ENCODE data around the gene TMEM72.

The TMEM72 gene

DNA sequence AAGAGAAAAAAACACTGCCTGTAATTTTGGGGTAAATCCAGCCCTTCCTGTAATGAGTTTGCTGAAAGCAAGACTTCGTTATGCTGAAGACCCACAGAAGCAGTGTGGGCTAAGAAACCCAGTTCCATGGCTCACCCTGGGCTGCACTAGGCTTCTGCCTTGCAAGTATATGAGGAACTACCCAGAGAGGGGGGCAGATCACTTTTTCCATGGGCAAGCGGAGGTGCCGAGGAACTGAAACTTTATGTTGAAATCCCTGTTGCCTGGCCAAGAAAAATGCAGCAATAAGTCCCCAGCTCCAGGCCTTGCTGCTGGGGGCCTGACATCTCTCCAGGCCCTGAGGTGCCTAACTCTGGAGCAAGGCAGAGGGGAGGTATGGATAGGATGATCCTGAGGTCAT is 57.0 kb downstream of the TMEM72 start:
- DNase-seq (ENCODE audit: low read depth): no peak

DNA sequence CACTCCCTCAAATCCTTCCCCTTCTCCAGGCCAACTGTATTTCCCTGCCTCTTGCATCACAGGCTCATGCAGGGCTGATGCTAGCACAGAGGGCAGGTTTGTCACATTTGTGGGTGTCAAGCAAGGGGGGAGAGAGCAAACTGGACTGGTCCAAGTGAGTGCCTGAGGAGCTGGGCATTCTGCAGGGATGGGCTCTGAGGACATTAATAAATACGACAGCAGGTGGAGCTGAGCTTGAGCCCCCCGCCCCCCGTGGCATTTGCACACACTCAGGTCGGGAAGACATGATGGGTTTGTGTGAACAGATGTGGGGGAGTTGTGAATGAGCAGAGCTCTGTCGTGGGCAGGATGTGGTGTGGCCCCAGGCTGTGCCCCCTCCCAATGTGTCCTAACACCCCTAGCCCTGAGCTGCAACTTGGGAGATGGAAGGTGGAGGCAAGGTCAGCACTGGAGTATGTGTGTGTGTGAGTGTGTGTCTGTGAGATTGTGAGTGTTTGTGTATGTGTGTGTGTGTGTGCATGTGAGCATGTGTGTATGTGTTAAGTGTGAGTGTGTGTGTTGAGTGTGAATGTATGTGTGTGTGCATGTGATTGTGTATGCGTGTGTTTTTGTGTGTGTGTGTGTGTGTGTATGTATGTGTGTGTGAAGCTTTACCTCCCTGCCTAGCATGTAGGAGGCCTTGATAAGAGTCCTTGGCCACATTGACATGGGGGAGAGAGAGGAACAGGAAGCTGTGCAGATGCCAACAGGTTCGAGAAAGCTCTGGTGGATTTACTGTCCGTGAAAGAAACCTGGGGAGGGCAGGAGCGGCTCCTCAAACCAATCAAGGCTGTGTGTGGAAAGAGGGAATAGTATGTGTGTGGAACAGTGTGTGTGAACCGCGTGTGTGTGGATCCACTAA is 57.6 kb downstream of the TMEM72 start:
- DNase-seq (ENCODE audit: low read depth): no peak

DNA sequence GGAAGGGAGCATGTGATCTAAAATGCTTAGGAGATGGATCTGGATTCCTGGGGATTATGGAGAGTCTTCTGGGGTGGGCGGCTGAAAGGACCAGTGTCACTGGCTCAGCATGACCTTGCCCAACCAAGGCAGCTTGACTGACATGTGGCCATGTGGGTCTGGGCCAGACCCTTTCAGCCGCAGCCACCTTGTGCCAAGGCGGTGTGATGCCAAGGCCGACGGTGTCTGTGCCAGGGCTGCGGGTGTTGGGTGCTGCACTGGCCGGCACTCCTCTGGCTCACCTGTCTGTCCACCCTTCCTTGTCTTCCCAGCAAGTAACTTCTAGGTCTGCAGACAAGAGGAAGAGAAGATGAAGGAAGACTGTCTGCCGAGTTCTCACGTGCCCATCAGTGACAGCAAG is 58.7 kb downstream of the TMEM72 start:
- no peak for DNase-seq (ENCODE audit: low read depth)

DNA sequence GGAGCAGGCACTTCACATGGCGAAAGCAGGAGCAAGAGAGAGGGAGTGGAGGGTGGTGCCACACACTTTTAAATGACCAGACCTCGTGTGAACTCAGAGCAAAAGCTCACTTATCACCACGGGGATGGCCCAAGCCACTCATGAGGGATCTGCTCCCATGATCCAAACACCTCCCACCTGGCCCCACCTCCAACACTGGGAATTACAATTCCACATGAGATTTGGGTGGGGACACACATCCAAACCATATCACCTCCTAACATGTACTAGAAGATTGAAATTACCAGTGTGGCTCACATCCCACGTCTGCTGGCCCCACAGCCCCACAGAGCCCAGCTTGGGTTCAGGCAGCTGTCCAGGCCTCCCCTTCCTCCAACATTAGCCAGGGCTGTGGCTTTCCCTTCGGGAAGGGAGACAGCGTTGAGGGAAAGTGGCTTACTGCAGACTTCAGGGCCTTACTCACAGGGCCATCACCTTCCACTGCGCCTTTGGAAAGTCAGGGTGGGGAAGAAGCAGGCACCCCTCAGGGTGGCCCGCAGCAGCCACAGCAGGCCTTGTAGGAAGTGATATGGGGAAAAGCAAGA is 59.8 kb downstream of the TMEM72 start:
- no peak for DNase-seq (ENCODE audit: low read depth)

DNA sequence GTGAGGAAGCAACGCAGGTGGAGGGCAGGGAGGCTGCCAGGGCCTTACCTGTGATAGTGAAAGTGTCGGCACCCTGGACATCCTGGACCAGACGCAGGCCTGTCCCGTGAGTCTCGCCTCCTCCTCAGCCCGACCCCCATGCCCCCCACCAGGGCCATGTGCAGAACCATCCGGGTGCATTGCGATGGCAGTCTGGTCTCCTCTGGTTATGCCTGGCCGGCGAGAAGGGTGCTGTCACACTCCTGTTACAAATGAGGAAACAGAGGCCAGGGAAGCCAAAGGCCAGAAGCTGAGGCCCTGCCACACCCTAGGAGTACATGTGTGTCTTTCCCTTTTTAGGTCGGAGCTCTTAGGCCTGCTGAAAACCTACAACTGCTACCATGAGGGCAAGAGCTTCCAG is 60.3 kb downstream of the TMEM72 start:
- no peak for DNase-seq (ENCODE audit: low read depth)

DNA sequence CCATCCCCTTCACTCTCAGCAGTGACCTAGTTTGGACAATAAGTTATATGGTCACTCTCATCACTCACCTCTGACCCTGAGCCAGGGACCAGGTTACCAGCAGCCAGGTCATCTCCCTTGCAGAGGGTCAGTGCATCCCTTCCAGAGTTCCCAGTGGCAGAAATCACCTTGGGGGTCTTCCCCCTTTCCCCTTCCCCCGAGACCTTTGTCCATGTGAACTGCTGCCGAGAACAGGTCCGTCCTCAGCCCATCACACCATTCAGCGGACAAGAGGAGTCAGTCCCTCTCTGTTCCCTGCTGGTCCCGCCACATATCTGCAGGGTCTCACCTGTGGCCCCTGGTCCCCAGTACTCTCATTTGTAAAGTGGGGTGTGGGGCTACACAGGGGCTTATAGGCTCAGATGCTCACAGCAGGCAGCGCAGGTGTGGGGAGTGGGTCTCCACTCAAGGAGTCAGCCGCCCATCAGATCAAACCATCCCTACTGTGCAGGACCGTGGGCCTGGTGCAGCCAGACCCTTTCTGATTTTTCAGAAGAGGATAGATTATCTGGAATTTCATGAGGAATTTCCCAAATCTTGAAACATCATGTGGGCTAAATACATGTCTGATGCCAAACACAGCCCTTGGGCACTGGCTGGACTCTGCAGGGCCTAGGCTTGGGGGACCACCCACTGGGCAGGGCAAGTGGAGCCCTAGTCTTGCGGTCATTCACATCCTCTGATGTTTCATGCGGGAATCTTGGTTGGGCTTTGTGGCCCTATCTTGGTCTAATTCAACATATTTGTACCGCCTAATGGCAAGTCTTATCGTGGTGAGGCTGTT is 61.0 kb downstream of the TMEM72 start:
- DNase-seq (ENCODE audit: low read depth): no peak

DNA sequence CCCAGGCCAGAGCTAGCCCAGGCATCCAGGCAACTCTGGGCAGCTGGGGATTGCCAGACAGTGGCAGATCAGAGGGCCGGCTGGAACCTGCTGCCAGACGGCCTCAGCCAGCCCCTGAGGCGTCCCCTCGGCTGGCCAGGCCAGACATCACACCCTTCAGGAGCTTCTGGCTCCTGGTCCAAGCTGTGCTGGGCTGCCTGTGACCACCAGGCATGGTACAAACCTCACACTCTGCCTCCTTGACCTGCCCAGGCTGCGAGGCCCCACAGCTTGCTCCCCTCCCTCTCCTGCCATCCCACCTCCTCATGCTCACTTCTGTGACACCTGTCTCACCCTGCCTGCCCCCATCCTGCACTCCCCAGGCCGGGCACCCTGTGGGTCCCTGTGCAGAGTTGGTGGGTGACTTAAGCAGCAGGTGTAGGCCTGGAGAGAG is 61.8 kb downstream of the TMEM72 start:
- DNase-seq (ENCODE audit: low read depth): no peak

DNA sequence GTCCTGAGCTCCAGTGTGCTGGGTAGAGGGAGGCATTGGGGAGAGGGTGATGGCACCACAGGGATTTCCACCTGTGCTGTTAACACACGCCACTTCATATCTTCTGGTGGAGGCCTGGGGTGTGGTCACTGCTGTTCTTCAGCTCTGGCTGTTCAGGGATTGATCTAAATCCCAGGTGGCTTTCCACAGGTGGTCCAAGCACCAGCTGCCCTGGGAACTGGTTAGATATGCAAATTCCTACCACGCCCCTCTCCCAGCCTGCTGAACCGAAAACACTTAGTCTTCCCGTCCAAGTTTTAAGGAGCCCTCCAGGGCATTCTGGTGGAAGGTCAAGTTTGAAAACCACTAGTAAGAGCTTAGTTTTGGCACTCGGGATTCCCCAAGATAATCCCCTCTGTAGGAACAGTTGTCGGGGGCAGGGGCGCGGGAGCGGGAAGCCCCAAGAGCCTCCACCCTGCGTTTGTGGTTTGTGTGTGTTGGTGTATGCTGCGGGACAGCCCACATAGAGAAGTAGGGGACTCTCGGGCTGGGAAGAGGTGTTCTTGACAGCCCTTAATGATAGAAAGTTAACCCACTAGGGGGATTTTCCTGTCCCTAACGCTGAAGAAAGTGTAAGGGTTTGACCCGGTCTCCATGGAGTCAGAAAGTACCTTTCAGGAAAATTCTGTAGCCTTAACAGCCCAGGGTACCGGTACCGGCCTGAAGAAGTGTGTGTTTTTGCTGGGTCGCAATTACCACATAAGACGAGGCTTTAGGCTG is 62.4 kb downstream of the TMEM72 start:
- no peak for DNase-seq (ENCODE audit: low read depth)

DNA sequence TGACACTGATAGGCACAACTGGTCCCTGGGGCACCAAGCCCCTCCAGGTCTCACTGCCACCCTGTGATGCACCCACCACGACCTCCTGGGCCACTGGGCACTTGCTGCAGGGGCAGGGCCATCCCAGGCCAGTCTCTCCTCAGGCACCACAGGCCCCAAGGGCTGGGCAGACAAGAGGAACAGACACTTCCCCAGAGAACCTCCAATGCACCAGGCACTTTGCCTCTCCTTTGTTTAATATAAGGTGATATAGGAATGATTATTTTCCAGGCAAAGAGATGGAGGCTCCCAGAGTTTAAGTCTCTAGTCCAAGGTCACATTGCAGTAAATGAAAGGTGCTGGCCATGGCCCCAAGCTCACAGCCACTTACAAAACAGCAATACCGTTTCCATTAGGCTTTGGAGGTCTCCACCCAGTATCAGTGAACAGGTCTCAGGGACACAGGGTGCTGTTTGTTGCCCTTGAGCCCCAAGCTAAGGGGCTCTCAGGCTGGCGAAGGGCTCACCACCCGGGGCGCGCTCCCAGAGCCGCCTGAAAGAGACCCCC is 63.0 kb downstream of the TMEM72 start:
- DNase-seq (ENCODE audit: low read depth): no peak

DNA sequence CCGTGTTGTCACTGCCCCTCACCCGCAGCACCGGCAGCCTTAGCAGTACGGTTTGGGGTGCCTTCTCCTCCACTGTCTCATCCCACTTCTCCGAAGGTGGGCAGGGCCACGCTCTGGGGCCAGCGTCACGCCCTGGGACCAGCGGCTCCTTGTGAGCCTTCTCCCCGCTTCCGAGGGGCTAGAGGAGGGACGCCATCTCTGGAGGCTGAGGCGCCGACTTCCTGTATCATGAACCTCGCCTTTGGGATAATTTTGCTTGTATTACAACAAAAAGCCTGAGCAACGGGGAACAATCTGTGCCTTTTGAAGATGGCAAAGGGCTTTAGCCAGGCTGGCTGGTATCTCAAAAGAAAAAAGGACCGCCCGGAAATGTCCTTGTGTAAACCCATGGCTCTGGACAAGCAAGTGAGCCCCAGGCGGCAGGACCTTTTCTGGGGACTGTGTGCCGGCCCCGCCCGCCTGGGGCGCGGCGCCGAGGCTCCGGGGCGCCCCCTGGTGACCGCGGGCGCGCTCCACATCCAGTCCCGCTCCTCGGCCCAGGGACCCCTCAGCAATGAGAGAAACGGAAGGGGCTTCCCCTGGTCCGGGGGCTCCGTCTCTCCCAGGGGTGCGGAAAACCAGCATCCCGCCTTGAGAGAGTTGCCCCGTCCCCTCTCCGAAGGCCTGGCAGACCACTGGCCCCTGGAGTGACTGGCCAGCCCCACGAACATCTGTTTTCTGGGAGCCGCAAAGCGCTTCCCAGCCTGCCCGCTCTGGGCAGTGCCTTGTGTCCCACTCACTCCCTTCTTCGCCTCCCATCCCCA is 63.7 kb downstream of the TMEM72 start:
- no peak for DNase-seq (ENCODE audit: low read depth)

DNA sequence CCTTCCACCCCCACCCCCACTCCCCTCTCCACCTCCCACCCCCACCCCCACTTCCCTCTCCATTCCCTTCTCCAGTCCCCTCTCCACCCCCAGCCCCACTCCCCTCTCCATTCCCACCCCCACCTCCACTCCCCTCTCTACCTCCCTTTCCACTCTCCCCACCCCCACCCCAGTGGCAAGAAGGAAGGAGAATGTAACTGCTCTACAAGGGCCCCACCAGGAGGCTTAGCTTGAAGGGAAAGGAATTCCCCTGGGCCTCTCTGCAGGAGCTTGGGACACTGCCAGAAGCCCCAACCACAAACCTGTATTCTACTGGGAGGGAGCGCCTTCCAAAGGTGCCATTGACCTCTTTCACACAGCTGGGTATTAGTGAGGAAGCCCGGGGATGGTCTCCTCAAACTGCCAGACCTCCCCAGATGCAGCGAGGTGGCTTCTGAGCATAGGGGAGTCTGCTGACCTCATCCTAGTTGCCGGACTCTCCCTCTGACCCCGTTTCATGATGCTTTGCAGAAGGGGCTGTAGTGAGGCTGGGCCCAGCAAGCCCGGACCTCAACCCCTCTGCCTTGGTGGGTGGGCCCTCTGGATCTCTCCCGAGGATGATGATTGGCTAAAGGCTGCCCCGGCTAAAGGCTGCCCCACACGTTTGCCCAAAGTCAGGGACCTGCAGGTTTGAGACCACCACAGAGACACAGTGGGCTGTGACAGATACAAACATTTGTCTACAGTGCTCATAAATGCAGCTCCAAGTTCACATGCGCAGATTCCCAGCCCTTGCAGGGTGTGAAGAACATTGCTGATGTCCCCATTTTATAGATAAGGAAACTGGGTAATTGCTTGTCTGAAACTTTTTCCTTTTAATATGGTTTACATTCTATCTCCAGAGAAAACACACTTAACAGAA is 64.5 kb downstream of the TMEM72 start:
- no peak for DNase-seq (ENCODE audit: low read depth)

DNA sequence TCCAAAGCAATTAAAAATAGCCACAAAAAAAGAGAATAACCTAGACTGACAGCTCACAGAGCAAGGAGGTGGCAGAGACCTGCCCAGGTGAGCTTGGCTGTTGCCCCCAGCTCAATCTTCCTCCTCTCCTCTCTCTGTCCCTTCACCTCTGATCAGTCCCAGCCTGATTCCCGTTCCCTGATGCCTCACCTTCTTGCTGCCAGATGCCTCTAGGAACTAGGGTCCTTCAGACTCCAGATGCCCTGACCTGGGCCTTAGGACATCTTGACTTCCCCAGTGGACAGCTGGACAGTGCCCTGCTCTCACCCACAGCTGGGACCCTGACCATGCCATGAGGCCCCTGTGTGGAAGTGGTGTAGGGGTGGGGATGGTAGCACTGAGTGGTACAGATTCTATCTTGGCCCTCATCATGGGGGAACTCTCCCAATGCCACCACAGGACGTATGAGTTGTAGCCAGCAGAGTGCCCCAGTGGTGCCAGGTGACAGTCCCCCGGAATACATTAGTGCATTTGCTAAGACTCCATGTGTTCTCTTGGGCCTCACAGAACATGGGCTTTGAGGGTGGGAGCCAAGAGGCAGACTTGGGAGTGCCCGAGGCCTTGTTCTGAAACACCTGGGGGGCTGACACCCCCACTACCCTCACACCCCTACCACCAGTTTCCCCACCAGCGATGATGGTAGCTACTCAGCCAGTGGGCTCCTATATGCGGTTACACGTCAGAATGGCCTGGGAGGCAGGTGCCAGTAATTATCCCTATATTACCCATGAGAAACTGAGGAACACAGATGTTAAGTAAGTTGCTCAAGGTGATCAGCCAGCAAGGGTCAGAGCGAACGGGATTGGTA is 65.4 kb downstream of the TMEM72 start:
- DNase-seq (ENCODE audit: low read depth): no peak

DNA sequence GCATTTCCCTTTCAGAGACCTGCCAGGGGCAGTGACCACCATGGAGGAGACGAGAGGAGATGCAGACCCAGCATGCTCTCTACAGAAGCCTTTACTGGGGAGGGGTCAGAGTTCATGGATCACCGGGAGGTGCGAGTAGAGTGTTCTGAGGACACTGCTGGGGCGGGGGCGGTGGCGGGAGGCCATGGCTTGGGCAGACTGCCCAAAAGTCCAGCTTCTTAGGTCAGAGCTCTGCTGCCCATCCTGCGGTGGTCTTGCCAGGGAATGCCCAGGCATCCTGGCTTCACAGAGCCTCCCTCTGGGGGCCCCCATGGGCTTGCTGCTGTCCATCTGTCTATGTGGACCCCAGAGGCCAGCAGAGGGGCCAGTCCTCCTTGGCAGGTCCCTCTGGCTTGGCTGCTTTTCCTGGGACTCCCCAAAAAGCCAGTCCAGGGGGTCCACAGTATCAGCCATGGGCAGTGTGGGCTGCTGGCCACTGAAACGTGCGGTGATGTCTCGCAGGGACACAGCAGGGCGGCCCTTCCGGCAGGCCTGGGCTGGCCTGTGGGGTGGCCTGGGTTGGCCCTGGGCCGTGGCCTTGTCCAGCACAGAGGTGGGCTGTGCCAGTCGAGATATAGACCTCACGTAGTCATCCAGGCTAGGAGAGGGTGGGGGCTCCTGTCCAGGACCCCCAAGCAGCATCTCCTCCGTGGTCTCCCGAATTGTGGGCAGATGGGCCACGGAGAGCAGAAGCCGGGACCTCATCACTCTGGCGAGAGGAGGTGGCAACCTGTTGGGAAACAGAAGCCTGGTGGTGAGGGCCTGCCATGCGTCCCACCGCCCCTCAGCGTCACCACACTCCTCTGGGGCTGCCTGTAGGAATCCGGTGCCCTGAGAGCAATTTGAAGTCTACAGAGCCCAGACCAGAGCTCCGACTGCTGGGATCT is 66.4 kb downstream of the TMEM72 start:
- DNase-seq (ENCODE audit: low read depth): no peak

DNA sequence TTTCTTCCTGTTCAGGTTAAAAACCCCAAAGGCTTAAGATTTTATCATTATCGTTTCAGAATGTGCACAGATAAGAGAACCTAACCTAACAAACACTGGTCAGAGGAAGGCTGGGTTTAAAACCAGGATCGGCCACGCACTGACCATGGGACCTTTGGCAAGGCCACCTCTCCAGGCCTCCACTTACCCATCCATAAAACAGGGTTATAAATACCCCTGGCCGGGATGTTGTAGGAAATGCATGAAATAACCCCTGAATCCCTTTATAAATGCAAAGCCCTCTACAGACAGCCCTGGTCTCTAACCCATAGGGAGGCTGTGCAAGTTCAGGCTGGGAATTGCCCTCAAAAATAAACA is 67.1 kb downstream of the TMEM72 start:
- no peak for DNase-seq (ENCODE audit: low read depth)

DNA sequence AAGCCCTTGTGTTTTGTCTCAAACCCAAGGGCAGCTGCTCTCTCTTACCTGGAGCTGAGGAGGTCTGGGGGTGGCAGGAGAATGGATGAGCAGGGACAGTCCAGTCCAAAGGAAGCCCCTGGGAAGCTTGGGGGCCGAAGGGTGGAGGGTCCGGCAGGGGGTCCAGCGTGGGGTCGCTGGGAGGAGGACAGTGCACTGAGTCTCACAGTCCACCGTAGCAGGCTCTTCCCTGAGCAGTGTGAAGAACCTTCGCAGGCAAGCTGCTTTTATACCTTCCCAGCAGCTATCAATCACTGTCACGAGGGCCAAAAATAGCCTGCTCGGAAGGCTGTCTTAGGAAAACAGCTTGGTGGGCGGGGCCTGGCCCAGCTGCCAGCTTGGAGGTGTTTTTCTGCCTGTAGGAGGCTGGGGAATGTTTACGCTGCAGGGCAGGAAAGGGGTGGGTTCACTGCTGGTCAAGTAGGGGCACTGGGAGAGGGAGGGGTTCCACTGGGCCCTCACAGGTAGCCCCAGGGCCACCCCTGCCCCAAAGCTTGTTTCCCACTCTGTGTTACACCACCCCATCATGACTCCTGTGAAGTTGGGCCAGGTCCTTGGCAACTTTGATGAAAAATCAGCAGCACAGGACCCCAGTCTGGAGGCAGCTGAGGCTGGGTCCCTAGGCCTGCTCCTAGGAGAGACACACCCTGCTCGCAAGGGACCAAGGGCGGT is 67.6 kb downstream of the TMEM72 start, which contains the start of gene DEPP1:
Gene DEPP1, minus strand, starts transcription at position 240 of the 711 bp plus-strand sequence. CDS start 779 bp downstream, outside the sequence.
- DNase-seq (ENCODE audit: low read depth): no peak

DNA sequence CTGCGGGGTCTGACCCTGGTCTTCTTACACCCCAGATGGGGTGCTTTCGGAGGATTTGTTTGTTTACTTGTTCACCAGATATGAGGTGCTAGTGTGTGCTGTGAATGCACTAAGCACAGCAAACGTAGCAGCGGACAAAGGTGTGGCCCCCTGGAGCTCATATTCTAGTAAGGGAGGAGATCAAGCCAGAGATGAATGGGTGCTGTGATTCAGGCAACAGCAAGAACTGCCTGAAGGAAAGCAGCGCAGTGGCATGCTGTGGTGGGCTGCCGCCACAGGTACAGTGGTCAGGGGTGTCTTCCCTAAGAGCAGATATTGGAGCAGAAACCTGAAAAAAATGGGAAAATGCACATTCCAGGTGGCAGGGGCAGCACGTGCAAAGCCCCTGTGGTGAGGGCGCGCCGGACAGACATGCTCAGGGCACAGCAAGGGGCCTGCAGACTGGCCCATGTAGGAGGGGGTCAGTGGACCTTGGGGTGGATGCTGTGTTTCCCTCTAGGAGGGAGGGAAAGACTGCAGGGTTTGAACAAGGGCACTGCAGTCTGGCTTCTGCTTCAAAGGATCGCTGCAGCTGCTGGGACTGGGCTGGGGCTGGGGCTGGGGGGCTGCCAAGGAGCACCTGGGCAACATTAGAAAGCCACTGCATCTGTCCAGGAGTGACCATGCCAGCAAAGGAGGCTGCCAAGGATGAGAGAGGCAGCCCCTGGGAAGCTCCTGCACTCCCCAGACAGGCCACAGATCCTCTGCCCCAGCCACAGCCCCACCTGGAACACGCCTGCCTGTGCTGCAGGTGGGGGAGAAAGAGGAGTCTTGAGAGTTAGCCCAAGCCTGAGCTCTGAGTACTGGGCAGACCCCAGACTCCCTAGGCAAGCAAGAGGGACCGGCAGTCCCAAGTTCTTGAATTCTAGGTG is 68.4 kb downstream of the TMEM72 start:
- DNase-seq (ENCODE audit: low read depth): no peak
